Activated CD4-positive, alpha-beta T cell treated with anti-CD3 and anti-CD28 coated beads for 4 hours (primary cell): Measurements from ENCODE around the gene NELFE.
"Not testable (repeated sequence)": the region's sequence is repeated elsewhere in the genome, so short reads cannot be mapped to it uniquely, and the experiment has no call there.

ENCODE experiments used
- DNase-seq, 2 donors: peaks; one replicate each; pipeline ENCODE4 v3.0.0-alpha.2; 2020

The NELFE gene

DNA sequence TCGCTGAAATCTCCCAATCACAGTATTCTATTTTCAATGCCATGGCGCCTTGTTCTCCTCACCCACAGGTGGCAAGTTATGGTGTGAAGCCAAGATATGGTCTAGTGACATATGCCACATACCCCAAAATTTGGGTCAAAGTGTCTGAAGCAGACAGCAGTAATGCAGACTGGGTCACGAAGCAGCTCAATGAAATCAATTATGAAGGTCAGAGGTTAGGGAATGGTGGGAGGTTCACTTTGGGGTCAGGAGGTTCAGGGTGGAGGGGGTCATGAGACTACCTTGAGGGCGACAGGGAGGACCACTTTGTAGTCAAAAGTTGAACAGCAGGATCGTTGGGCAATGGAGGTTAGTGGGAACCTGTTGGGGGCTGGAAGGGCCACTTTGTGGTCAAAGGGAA lies 10.5 kb downstream of the NELFE start:
- no peak for DNase-seq

DNA sequence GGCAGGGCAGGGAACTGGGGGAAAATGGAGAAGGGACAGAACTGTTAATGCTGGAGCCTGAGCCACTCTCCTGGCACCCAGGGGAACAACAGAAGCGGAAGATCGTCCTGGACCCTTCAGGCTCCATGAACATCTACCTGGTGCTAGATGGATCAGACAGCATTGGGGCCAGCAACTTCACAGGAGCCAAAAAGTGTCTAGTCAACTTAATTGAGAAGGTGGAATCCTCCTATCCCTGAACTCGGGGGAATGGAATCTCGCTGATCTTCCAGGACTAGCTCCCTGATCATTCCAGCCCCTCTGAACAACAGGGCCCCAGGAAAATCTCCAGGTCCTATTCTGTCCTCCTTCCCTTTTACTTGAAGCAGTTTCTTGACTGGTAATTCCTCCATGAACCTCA lies 10.9 kb downstream of the NELFE start:
- no peak for DNase-seq

GRCh38 chr6:31947070-31947675 lies 11.6 kb downstream of the NELFE start:
- no peak for DNase-seq

DNA sequence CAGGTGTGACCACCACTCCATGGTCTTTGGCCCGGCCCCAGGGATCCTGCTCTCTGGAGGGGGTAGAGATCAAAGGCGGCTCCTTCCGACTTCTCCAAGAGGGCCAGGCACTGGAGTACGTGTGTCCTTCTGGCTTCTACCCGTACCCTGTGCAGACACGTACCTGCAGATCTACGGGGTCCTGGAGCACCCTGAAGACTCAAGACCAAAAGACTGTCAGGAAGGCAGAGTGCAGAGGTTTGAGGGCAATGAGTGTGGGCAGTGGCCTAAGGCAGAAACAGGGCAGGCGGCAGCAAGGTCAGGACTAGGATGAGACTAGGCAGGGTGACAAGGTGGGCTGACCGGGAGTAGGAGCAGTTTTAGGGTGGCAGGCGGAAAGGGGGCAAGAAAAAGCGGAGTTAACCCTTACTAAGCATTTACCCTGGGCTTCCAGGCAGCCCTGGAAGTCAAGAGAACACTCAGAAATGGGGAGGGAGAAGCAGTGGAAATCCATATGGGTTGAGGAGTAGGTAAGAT lies 12.3 kb downstream of the NELFE start:
- no peak for DNase-seq

- no peak for DNase-seq
These were observed 13.0 kb downstream of the NELFE start, which contains the start of gene CFB for GRCh38 chr6:31945507-31946369. Gene CFB (plus strand): TSS chr6:31946095. CDS start chr6:31946222, 127 bp downstream.

DNA sequence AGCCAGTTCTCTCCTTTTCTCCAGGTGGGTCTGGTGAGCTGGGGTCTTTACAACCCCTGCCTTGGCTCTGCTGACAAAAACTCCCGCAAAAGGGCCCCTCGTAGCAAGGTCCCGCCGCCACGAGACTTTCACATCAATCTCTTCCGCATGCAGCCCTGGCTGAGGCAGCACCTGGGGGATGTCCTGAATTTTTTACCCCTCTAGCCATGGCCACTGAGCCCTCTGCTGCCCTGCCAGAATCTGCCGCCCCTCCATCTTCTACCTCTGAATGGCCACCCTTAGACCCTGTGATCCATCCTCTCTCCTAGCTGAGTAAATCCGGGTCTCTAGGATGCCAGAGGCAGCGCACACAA lies 13.6 kb downstream of the NELFE start:
- DNase-seq = no peak

DNA sequence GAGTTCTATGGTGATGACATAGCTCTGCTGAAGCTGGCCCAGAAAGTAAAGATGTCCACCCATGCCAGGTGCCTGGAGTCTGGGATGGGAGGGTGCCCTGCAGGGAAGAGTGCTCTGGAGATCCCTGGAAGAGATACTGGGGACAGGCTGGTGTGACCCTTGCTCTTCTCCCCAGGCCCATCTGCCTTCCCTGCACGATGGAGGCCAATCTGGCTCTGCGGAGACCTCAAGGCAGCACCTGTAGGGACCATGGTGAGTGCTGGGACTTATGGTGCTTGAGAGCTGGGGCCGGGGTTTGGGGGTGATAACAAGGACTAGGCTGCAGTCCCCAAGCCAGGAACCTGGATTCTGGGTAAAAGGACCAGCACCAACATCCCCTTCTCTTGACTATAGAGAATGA lies 15.0 kb downstream of the NELFE start:
- no peak for DNase-seq

- DNase-seq = no peak
These were observed 18.5 kb downstream of the NELFE start for GRCh38 chr6:31940256-31940664.

- DNase-seq = no peak
These were observed 22.9 kb downstream of the NELFE start for GRCh38 chr6:31935823-31936222.

DNA sequence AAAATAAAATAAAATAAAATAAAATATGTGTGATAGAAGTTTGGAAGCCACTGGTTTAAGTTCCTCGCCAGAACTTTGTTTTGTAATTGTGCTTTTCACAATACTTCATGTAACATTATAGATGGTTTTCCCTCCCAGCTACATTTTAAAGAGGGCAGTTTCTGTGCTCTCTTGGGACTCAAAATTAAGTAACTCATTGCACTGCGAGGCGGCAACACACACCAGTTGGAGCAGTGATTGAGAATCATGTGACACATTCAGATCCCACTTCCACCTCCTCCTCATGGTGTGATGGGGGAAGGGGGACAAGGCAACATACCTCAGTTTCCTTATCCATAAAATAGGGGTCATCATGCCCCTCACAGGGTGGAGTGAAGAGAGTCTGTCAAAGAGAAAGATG lies 23.8 kb downstream of the NELFE start:
- DNase-seq = no peak

DNA sequence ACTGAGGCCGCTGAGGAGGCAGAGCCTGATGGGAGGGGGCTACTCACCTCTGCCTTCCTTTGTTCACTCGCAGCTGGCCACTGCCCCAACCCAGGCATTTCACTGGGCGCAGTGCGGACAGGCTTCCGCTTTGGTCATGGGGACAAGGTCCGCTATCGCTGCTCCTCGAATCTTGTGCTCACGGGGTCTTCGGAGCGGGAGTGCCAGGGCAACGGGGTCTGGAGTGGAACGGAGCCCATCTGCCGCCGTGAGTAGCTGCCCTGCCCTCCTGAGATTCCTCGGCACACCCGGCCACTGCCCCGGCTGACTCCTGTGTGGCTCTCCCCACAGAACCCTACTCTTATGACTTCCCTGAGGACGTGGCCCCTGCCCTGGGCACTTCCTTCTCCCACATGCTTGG lies 25.2 kb downstream of the NELFE start:
- no peak for DNase-seq

- DNase-seq = not testable (repeated sequence)
These were observed 26.6 kb downstream of the NELFE start for GRCh38 chr6:31932137-31932536.

- DNase-seq = no peak
These were observed 27.8 kb downstream of the NELFE start for GRCh38 chr6:31930962-31931361.

DNA sequence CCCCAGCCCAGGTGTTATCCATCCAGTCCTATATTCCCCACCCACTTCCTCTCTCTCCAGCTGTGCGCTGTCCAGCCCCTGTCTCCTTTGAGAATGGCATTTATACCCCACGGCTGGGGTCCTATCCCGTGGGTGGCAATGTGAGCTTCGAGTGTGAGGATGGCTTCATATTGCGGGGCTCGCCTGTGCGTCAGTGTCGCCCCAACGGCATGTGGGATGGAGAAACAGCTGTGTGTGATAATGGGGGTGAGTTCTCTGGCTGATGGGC lies 30.2 kb downstream of the NELFE start:
- no peak for DNase-seq

DNA sequence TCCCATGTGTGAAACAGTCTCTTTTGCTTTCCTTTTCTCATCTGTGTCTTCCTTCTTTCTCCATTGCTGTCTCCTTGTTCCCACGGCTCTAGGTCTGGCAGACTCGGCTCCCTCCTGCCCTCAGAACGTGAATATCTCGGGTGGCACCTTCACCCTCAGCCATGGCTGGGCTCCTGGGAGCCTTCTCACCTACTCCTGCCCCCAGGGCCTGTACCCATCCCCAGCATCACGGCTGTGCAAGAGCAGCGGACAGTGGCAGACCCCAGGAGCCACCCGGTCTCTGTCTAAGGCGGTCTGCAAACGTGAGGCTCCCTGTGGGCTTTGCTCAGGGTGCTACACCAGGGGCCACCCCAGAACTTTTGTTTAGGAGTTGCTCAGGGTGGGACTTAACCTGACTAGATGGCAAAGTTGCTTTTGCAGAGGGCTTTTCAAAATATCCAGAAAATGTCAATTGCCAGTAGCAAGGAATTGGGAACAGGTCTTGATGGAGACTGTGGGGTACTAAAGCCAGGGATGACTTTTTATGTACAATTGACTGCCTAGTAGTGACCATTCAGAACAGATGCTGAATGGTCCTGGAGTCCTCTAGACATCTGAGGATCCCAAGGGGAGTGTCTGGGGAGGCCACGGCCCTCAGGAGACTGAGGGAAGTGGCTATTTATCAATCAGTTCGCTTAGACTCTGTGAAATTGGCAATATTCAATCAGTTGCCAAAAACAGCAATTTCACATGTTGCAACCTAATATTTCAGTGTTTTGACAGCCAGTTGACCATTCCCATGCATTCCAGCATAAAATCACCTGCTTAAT lies 30.7 kb downstream of the NELFE start:
- no peak for DNase-seq

DNA sequence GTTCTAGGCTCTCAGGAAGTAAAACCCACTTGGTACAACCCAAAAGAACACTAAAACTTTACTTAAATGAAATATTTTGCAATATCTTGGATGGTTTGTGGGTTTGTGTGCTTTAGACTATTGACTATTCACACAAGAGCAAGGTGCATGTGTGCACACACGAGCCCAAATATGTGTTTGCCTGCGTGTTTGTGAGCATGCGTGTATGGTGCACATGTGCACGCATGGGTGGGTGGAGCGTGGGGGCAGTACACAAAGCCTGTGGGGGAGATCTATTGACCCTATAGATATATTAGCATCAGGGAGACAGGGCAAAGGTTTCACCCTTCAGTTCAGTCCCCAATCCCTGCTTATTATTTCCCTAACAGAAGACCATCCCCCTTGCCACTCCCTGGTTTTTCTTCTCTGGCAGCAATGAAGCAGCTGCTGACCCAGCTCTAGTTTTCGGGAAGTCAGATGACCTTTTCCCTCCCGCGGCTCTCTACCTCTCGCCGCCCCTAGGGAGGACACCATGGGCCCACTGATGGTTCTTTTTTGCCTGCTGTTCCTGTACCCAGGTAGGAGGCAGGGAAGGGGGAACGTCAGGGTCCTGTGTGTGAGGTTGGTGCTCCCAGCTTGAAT lies 31.4 kb downstream of the NELFE start, which contains the start of gene C2:
TSS of gene C2 (plus strand) at position 476 of the 621 bp plus-strand sequence. CDS start at position 512, 36 bp downstream.
- no peak for DNase-seq

DNA sequence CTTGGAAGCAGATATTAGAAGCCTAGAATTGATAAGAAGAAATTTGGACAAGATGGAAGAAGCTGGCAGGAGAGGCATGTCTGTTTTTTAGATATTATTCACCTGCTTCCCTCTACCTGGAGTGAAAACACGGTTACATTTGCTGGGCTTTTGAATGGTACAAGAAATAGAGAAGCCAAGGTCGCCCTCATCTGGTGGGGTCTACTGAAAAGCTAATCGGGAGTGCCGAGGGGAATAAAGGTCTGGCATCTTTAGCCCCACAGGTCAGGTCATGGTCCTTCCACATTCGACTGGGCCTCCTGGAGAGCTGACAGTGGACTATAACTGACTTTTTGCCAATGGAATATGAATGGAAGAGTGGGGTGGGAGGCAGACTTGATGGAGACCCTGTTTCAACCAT lies 35.8 kb downstream of the NELFE start:
- peak in 1 of 2 donors; percentile 12 for DNase-seq

GRCh38 chr6:31920811-31921210 lies 38.0 kb downstream of the NELFE start:
- DNase-seq = no peak

GRCh38 chr6:31919624-31920303 lies 39.0 kb downstream of the NELFE start:
- DNase-seq = no peak

- DNase-seq = no peak
These were observed 40.6 kb downstream of the NELFE start for GRCh38 chr6:31918069-31918720.

- no peak for DNase-seq
These were observed 43.0 kb downstream of the NELFE start for GRCh38 chr6:31915756-31916155.

GRCh38 chr6:31915351-31915750 lies 43.4 kb downstream of the NELFE start:
- no peak for DNase-seq
